ENCODE results near the gene UBE2Z.

- TF ChIP-seq CTCF (IDR thresholded peaks at IDR 0.05) (no peak), POLR2A (IDR thresholded peaks at IDR 0.05) (no peak)
Measured at GRCh38 chr17:48873209-48873608, 35.0 kb upstream of the UBE2Z start.

Data from body of pancreas (tissue), 4 donors.